ENCODE data around the gene KIAA0753.

KIAA0753 gene

GRCh38 chr17:6640536-6641246, at the start of gene KIAA0753, which contains the start of gene TXNDC17:
TSS of gene KIAA0753 (minus strand) at chr17:6640711. CDS start at chr17:6635103, 5,608 bp downstream.
TSS of gene TXNDC17 (plus strand) at chr17:6641060. CDS start at chr17:6641083, 23 bp downstream.
- DNase-seq = peak; percentile 98

GRCh38 chr17:6688944-6689343, 48.4 kb upstream of the KIAA0753 start:
- no peak for DNase-seq

- DNase-seq = no peak
These were observed 45.5 kb upstream of the KIAA0753 start for GRCh38 chr17:6686026-6686425.

- DNase-seq = no peak
These were observed 44.6 kb upstream of the KIAA0753 start for GRCh38 chr17:6684881-6685767.

- DNase-seq = no peak
These were observed 43.9 kb upstream of the KIAA0753 start for GRCh38 chr17:6684460-6684783.

- no peak for DNase-seq
These were observed 43.4 kb upstream of the KIAA0753 start for GRCh38 chr17:6683730-6684459.

- no peak for DNase-seq
These were observed 42.7 kb upstream of the KIAA0753 start for GRCh38 chr17:6683081-6683684.

- no peak for DNase-seq
These were observed 41.8 kb upstream of the KIAA0753 start for GRCh38 chr17:6682339-6682738.

GRCh38 chr17:6681671-6682070, 41.2 kb upstream of the KIAA0753 start:
- DNase-seq = no peak

GRCh38 chr17:6681176-6681575, 40.7 kb upstream of the KIAA0753 start:
- DNase-seq = no peak

- no peak for DNase-seq
These were observed 38.7 kb upstream of the KIAA0753 start for GRCh38 chr17:6679241-6679640.

GRCh38 chr17:6677946-6678345, 37.4 kb upstream of the KIAA0753 start:
- DNase-seq = no peak

GRCh38 chr17:6677158-6677831, 36.8 kb upstream of the KIAA0753 start:
- DNase-seq = no peak

GRCh38 chr17:6676802-6677157, 36.3 kb upstream of the KIAA0753 start:
- DNase-seq = no peak

GRCh38 chr17:6675201-6675825, 34.8 kb upstream of the KIAA0753 start:
- no peak for DNase-seq

GRCh38 chr17:6674586-6674985, 34.1 kb upstream of the KIAA0753 start:
- DNase-seq = no peak

GRCh38 chr17:6671431-6671830, 30.9 kb upstream of the KIAA0753 start:
- DNase-seq = no peak

GRCh38 chr17:6670999-6671398, 30.5 kb upstream of the KIAA0753 start:
- no peak for DNase-seq

GRCh38 chr17:6670571-6670970, 30.1 kb upstream of the KIAA0753 start:
- no peak for DNase-seq

GRCh38 chr17:6669479-6670212, 29.1 kb upstream of the KIAA0753 start:
- no peak for DNase-seq

- no peak for DNase-seq
These were observed 28.4 kb upstream of the KIAA0753 start for GRCh38 chr17:6668727-6669425.

Measured in activated CD8-positive, alpha-beta memory T cell treated with anti-CD3 and anti-CD28 coated beads for 24 hours (primary cell).